Measurements from ENCODE around the gene USP31.

DNA sequence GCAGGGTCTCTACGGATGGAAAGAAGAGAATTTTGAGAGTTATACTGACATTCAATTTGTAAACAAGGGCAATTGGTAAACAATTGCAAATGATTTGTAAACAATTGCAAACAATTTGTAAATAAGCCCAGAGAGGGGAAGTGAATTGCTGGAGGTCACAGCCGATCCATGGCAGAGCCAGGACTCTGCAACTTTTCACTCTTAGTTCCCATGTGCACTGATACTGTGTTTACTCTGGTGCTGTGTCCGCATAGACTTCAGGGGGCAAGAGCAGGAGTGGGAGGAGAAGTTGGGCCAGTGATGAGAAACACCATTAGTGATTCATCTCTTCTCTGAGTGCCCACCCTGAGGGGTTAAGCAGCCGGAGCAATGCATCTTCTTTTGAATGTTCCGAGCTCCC, 47.3 kb upstream of the USP31 start:
- TF ChIP-seq, protein P1, sequence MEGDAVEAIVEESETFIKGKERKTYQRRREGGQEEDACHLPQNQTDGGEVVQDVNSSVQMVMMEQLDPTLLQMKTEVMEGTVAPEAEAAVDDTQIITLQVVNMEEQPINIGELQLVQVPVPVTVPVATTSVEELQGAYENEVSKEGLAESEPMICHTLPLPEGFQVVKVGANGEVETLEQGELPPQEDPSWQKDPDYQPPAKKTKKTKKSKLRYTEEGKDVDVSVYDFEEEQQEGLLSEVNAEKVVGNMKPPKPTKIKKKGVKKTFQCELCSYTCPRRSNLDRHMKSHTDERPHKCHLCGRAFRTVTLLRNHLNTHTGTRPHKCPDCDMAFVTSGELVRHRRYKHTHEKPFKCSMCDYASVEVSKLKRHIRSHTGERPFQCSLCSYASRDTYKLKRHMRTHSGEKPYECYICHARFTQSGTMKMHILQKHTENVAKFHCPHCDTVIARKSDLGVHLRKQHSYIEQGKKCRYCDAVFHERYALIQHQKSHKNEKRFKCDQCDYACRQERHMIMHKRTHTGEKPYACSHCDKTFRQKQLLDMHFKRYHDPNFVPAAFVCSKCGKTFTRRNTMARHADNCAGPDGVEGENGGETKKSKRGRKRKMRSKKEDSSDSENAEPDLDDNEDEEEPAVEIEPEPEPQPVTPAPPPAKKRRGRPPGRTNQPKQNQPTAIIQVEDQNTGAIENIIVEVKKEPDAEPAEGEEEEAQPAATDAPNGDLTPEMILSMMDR (IDR thresholded peaks at IDR 0.05): no peak
- no peak for TF ChIP-seq ZFX (IDR thresholded peaks at IDR 0.05; ENCODE audit: borderline replicate concordance)
